Testis (tissue), 2 donors: ENCODE data around the gene TMEM30B.

Experiments used
- POLR2A ChIP-seq: fragments of 450-650 bp; IDR thresholded peaks from one replicate; pipeline ENCODE4 v1.6.1; 2017; ENCODE audit warnings: antibody characterized with exemption, mild to moderate bottlenecking, moderate library complexity
- TF ChIP-seq, protein P1 (sequence below), 3 experiments: fragments of 450-650 bp in 2 of 3; fragments of 200-600 bp in 1 of 3; sonication (generic) in 1 of 3; IDR thresholded peaks; one replicate each; pipeline ENCODE4 v1.5.1; 2016 to 2019; ENCODE audit warnings: antibody characterized with exemption in 3 of 3, mild to moderate bottlenecking in 2 of 3, moderate library complexity in 1 of 3

DNA sequence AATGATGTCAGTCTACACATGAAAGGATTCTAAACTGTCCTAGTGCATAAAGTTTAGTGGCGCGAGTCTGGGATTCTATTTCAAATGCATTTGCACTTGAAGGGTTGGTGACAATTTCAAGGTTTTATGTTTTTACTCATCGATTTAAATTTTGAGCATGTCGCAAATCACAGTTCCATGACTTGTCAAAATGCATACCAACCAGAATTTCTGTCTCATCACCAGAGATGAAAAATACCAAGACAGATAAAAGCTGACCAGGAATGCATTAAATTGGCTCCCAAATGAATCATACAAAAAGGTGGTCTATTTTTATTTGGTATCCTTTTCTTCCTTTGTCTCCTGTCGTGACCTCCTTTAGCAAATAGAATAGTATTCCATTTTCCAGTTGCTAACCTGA, 25.2 kb downstream of the TMEM30B start:
- TF ChIP-seq, protein P1, sequence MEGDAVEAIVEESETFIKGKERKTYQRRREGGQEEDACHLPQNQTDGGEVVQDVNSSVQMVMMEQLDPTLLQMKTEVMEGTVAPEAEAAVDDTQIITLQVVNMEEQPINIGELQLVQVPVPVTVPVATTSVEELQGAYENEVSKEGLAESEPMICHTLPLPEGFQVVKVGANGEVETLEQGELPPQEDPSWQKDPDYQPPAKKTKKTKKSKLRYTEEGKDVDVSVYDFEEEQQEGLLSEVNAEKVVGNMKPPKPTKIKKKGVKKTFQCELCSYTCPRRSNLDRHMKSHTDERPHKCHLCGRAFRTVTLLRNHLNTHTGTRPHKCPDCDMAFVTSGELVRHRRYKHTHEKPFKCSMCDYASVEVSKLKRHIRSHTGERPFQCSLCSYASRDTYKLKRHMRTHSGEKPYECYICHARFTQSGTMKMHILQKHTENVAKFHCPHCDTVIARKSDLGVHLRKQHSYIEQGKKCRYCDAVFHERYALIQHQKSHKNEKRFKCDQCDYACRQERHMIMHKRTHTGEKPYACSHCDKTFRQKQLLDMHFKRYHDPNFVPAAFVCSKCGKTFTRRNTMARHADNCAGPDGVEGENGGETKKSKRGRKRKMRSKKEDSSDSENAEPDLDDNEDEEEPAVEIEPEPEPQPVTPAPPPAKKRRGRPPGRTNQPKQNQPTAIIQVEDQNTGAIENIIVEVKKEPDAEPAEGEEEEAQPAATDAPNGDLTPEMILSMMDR (IDR thresholded peaks at IDR 0.05): no peak
- no peak for TF ChIP-seq POLR2A
